ENCODE data around the gene EBF3. TPM values are rescaled to one million over a fixed set of nuclear protein-coding genes. Genes with fewer than 3 reads are reported as not detected.
A peak's percentile ranks its signal among the peaks of the same experiment; 100 is the strongest.

Gene EBF3
- polyA plus RNA-seq, 6 donors from 2014 or later = not detected

GRCh38 chr10:129861776-129862531, 102.1 kb downstream of the EBF3 start:
- DNase-seq (no peak), ATAC-seq (ENCODE audit: low read depth in 2 of 2) (no peak)
- no peak overlapping the region for H3K4me3 Mint-ChIP-seq
- no peaks in the 10 kb centered on the region for H3K4me1 Mint-ChIP-seq
- no peaks in the 10 kb centered on the region for H3K36me3 Mint-ChIP-seq
- H3K27me3 Mint-ChIP-seq = peaks cover 0 to 8% (median 0%) of the 10 kb centered on the region in 3 donors
- peaks cover 0 to 2% (median 0%) of the 10 kb centered on the region in 7 donors for H3K9me3 Mint-ChIP-seq
- no peak overlapping the region for H3K27ac Mint-ChIP-seq

DNA sequence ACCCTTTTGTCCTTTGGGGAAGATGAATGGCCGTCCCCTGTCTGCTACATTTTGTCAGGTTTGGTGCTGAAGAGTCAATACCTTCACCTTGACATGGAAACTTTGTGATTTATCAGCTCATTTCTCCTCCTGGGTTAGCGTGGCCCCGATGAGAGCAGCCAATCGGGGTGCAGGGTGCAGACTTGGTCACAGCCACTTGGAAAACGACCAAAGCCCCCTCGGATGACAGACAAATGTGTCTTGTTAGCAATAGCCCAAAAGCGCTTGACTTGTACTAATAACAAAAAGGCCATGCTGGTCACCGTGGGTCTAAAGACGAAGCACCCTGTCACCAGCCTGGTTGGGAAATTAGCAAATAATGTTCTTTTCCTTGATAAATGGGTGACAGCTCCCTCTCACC, 103.7 kb downstream of the EBF3 start:
- Mint-ChIP-seq H3K27ac (no peak overlapping the region), H3K36me3 (no peaks in the 10 kb centered on the region), H3K4me3 (no peak overlapping the region), H3K9me3 (peaks cover 0 to 11% (median 2%) of the 10 kb centered on the region in 7 donors), H3K27me3 (peaks cover 0 to 9% (median 0%) of the 10 kb centered on the region in 3 donors), H3K4me1 (no peaks in the 10 kb centered on the region)
- DNase-seq (no peak), ATAC-seq (ENCODE audit: low read depth in 2 of 2) (no peak)

DNA sequence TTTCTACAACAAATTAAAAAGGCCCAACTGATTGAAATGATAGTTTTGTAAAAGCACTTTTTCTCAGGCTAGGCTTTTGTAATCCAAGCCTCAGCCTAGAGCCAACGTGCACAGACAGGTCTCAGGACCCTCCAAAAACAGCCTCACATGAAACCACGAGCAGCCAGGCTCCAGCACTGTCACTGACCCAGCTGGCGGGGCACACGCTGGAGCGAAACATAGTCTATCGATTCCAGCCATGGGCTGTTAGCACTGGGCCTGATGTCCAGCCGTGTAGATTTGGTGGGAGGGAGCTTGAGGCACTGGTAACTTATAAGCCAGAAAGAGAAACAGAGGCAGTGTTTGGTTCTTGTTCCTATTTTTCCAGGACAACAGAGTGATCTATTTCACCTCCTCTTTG, 104.5 kb downstream of the EBF3 start:
- Mint-ChIP-seq H3K36me3 (no peaks in the 10 kb centered on the region), H3K27me3 (peaks cover 0 to 9% (median 0%) of the 10 kb centered on the region in 3 donors), H3K4me3 (no peak overlapping the region), H3K4me1 (no peaks in the 10 kb centered on the region), H3K9me3 (peaks cover 0 to 14% (median 2%) of the 10 kb centered on the region in 7 donors), H3K27ac (no peak overlapping the region)
- DNase-seq = no peak
- ATAC-seq (ENCODE audit: low read depth in 2 of 2) = no peak

- peak overlapping the region in 1 of 6 donors; percentile 17 for H3K27ac Mint-ChIP-seq
- no peak overlapping the region for H3K4me3 Mint-ChIP-seq
- ATAC-seq (ENCODE audit: low read depth in 2 of 2) (no peak), DNase-seq (no peak)
- H3K4me1 Mint-ChIP-seq = no peaks in the 10 kb centered on the region
- no peaks in the 10 kb centered on the region for H3K36me3 Mint-ChIP-seq
- peaks cover 0 to 9% (median 3%) of the 10 kb centered on the region in 3 donors for H3K27me3 Mint-ChIP-seq
- H3K9me3 Mint-ChIP-seq = peaks cover 0 to 14% (median 2%) of the 10 kb centered on the region in 7 donors
These were observed 106.7 kb downstream of the EBF3 start for GRCh38 chr10:129857242-129857960.

GRCh38 chr10:129855836-129856563, 108.1 kb downstream of the EBF3 start:
- H3K36me3 Mint-ChIP-seq = no peaks in the 10 kb centered on the region
- no peak for ATAC-seq (ENCODE audit: low read depth in 2 of 2)

GRCh38 chr10:129854796-129855705, 109.0 kb downstream of the EBF3 start:
- DNase-seq = no peak
- peaks cover 0 to 14% (median 2%) of the 10 kb centered on the region in 7 donors for H3K9me3 Mint-ChIP-seq
- no peak overlapping the region for H3K27ac Mint-ChIP-seq
- no peak overlapping the region for H3K4me3 Mint-ChIP-seq
- ATAC-seq (ENCODE audit: low read depth in 2 of 2) = no peak
- no peaks in the 10 kb centered on the region for H3K4me1 Mint-ChIP-seq
- H3K27me3 Mint-ChIP-seq = peaks cover 0 to 20% (median 3%) of the 10 kb centered on the region in 3 donors
- no peaks in the 10 kb centered on the region for H3K36me3 Mint-ChIP-seq

More at GRCh38 chr10:129855836-129856563, 108.1 kb downstream of the EBF3 start:
- Mint-ChIP-seq H3K4me3 (no peak overlapping the region), H3K27ac (no peak overlapping the region), H3K27me3 (peaks cover 0 to 17% (median 3%) of the 10 kb centered on the region in 3 donors), H3K9me3 (peaks cover 0 to 14% (median 2%) of the 10 kb centered on the region in 7 donors), H3K4me1 (no peaks in the 10 kb centered on the region)
- DNase-seq = no peak

GRCh38 chr10:129854158-129854557, 109.9 kb downstream of the EBF3 start:
- ATAC-seq (ENCODE audit: low read depth in 2 of 2) (no peak), DNase-seq (no peak)
- Mint-ChIP-seq H3K27ac (no peak overlapping the region), H3K4me1 (no peaks in the 10 kb centered on the region), H3K4me3 (no peak overlapping the region), H3K36me3 (no peaks in the 10 kb centered on the region), H3K27me3 (peaks cover 0 to 20% (median 3%) of the 10 kb centered on the region in 3 donors), H3K9me3 (peaks cover 0 to 14% (median 2%) of the 10 kb centered on the region in 7 donors)

DNA sequence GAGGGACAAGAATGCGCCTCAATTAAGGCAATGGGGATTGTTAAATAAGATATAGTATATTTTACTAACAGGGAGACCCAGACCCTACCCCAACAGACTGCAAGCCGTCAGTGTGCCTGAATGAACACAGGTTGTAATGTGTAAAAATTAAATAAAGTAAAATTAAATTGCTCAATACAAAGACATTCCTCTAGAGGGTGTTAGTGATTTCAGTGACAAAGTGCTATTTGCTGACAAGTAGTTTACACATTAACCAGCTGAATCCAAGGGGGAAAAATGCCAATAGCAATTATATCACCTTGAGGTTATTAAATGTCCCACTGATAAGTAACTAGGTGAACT, 110.5 kb downstream of the EBF3 start:
- H3K36me3 Mint-ChIP-seq = no peaks in the 10 kb centered on the region
- H3K27me3 Mint-ChIP-seq = peaks cover 0 to 20% (median 3%) of the 10 kb centered on the region in 3 donors
- ATAC-seq (ENCODE audit: low read depth in 2 of 2) (no peak), DNase-seq (no peak)
- no peaks in the 10 kb centered on the region for H3K4me1 Mint-ChIP-seq
- H3K27ac Mint-ChIP-seq = no peak overlapping the region
- H3K9me3 Mint-ChIP-seq = peaks cover 0 to 14% (median 2%) of the 10 kb centered on the region in 7 donors
- no peak overlapping the region for H3K4me3 Mint-ChIP-seq

DNA sequence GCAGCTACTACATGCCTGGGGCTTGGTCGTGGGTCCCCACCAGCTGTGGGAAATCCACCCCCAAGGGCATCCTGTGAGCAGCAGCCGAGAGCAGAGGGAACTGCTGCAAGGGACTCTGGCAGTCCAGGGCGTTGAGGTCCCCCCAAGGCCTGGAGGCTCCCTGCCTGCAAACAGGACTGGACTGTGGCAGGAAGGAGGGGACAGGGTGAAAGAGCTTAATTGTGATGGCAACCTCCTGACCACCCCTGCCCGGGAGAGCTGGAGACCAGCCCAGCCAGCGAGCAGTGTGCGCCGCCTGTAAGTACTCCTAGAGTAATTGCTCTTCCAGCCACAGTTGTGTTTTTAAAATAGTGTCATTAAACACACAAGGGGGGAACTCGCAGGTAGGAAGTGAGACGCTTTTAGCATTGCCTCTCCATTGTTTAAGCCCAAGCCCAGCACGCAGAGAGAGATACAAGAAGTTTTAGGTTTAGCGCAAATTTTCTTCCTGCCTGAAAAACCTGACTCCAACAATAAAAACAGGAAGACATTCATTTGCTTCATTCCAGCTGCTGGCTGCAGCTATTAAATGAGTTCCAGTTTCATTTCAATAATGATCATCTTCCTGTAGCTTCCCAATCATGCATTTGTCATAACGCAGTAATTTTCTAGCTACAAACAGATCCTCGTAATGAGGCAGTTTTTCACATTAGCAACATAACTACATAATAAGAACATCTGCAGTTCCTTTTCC, 111.1 kb downstream of the EBF3 start:
- Mint-ChIP-seq H3K36me3 (no peaks in the 10 kb centered on the region), H3K9me3 (peaks cover 0 to 14% (median 2%) of the 10 kb centered on the region in 7 donors), H3K4me1 (no peaks in the 10 kb centered on the region), H3K27me3 (peaks cover 0 to 20% (median 3%) of the 10 kb centered on the region in 3 donors), H3K4me3 (no peak overlapping the region), H3K27ac (no peak overlapping the region)
- no peak for DNase-seq
- no peak for ATAC-seq (ENCODE audit: low read depth in 2 of 2)

GRCh38 chr10:129851941-129852640, 112.0 kb downstream of the EBF3 start:
- Mint-ChIP-seq H3K36me3 (no peaks in the 10 kb centered on the region), H3K27ac (no peak overlapping the region), H3K27me3 (peaks cover 0 to 13% (median 3%) of the 10 kb centered on the region in 3 donors), H3K9me3 (peaks cover 0 to 14% (median 2%) of the 10 kb centered on the region in 7 donors), H3K4me1 (no peaks in the 10 kb centered on the region), H3K4me3 (no peak overlapping the region)
- DNase-seq (no peak), ATAC-seq (ENCODE audit: low read depth in 2 of 2) (no peak)

DNA sequence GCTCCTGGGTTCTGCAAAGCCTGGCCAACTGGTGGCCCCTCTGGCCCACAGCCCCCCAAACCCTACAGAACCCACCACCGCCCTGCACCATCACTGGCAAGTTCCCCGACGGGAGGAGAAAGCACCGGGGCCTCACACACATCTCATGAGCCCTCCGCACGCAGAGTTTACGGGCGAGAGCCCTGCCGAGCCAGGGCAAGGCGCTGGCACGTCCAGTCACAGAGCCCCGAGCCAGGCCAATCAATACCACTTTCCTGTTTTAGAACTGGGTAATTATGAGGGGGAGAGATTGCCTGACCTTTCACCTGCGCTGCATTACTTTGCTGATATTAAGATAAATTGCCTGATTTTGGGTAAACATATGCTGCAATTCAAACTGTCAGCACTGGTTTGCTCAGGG, 113.3 kb downstream of the EBF3 start:
- H3K9me3 Mint-ChIP-seq = peaks cover 0 to 7% (median 0%) of the 10 kb centered on the region in 7 donors
- no peak overlapping the region for H3K4me3 Mint-ChIP-seq
- no peak for DNase-seq
- no peaks in the 10 kb centered on the region for H3K4me1 Mint-ChIP-seq
- H3K27ac Mint-ChIP-seq = no peak overlapping the region
- peaks cover 0 to 11% (median 7%) of the 10 kb centered on the region in 3 donors for H3K27me3 Mint-ChIP-seq
- no peaks in the 10 kb centered on the region for H3K36me3 Mint-ChIP-seq
- ATAC-seq (ENCODE audit: low read depth in 2 of 2) = no peak

GRCh38 chr10:129850316-129850715, 113.8 kb downstream of the EBF3 start:
- DNase-seq = no peak
- no peaks in the 10 kb centered on the region for H3K36me3 Mint-ChIP-seq
- H3K4me3 Mint-ChIP-seq = no peak overlapping the region
- H3K27me3 Mint-ChIP-seq = peaks cover 0 to 11% (median 9%) of the 10 kb centered on the region in 3 donors
- peaks cover 0 to 2% (median 0%) of the 10 kb centered on the region in 7 donors for H3K9me3 Mint-ChIP-seq
- ATAC-seq (ENCODE audit: low read depth in 2 of 2) = no peak
- no peaks in the 10 kb centered on the region for H3K4me1 Mint-ChIP-seq
- no peak overlapping the region for H3K27ac Mint-ChIP-seq

Measured in naive B cell (primary cell).